HG02885 (cell line): ENCODE measurements around the gene GALNT17.

Experiments used
- ATAC-seq: cut with Tn5 transposase; IDR thresholded peaks from one replicate; pipeline ENCODE4 v1.9.1; 2021; ENCODE audit warnings: mild to moderate bottlenecking; ENCODE audit not compliant: unreplicated experiment, poor library complexity

Gene GALNT17

DNA sequence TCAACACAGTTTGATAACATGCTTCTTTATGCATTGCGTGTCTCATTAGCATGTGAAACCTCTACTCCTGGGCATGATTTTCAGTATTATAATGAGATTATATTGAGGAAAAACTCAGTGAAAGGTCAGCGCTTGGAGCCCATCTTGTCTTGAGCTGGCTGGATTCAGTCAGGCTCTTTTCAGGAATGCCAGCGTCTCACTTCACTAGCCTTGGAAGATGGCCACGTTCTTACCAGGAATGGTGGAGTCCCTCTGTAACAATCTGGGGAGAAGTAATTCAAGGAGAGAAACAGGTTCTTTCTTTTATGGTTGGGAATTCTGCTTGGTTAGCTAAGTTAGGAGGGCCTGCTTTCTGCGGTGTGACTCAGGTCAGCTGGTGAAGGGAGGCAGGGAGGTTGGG lies 241.0 kb downstream of the GALNT17 start:
- ATAC-seq = no peak

GRCh38 chr7:71377062-71377461 lies 245.1 kb downstream of the GALNT17 start:
- no peak for ATAC-seq

DNA sequence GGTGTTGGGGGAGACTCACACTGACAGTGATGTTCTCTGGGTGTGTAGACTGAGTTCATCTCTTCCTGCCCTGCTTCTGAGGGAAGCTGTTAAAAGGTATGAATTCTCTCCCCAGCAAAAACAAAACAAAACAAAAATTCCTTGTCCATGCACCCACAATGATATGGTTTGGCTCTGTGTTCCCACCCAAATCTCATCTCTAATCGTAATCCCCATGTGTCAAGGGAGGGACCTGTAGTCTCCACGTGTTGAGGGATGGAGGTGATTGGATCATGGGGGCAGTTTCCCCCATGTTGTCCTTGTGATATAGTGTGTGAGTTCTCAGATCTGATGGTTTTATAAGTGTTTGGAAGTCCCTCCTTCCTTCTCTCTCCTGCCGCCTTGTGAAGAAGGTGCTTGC lies 245.5 kb downstream of the GALNT17 start:
- no peak for ATAC-seq

GRCh38 chr7:71384094-71384493 lies 252.2 kb downstream of the GALNT17 start:
- no peak for ATAC-seq

GRCh38 chr7:71385330-71385729 lies 253.4 kb downstream of the GALNT17 start:
- no peak for ATAC-seq

- ATAC-seq = no peak
Measured at GRCh38 chr7:71386152-71386785, 254.3 kb downstream of the GALNT17 start.

DNA sequence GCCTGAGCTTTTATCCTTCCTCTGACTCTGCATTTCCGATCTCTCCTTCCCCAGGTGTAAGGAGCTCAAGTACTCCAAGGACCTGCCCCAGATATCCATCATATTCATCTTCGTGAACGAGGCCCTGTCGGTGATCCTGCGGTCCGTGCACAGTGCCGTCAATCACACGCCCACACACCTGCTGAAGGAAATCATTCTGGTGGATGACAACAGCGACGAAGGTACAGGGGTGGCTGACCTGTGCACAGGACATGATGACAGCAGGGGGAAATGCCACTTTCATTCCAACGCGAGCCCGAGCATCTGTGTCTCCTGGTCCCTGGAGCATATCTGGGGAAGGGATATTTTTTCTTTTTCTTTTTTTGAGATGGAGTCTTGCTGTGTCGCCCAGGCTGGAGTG lies 256.2 kb downstream of the GALNT17 start:
- ATAC-seq = no peak

GRCh38 chr7:71389976-71390375 lies 258.0 kb downstream of the GALNT17 start:
- ATAC-seq = no peak

- no peak for ATAC-seq
Measured at GRCh38 chr7:71393661-71394060, 261.7 kb downstream of the GALNT17 start.

GRCh38 chr7:71402684-71403083 lies 270.7 kb downstream of the GALNT17 start:
- ATAC-seq = no peak

DNA sequence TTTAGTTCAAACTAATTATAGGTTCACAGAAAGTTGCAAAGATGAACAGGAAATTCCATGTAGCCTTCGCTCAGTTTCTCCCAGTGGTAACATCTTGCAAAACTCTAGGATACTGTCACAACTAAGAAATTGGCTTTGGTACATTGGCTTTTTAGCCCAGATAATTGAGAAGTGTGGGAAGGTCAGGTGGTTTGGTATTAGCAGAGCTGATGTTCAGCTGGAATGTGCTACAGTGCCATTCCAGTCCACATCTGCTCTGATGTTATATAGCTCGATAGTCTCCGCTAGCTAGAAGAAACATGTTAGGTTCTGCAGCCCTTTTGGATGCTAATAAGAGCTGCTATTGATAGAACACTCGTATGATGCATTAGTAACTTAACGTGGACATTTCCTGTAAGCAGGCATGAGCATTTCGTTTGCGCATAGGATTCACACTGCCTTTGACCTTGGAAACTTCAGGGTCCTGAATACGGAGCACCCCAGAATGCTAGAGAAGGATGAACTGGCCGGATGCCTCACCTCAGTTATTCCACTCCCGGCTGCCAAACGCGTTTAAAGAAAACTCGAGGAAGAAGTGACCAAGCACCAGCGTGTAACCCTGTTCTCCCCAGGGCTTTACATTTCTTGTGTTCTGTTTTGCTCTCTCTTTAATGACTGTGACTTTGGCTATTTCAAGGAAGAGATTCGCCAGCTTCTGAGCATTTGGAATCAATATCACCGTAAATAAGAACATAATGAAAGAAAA lies 271.4 kb downstream of the GALNT17 start:
- no peak for ATAC-seq

GRCh38 chr7:71404726-71405345 lies 272.9 kb downstream of the GALNT17 start:
- no peak for ATAC-seq

DNA sequence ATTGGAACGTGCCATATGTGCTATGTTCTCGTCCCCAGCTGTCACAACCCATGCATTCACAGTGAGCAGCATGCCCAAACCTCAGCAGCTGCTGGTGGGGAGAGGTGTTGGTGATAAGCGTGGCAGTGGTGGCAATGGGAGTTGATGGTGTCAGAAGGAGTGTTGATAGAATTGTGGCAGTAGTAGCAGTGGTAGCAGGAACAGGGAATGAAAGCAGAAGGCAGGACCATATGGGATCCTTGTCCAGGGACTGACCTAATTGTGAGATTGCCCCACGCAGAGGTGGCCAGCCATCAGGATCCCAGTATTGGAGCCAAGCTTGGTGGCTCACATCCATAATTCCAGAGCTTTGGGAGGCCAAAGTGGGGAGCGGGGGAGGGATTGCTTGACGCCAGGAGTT lies 276.3 kb downstream of the GALNT17 start:
- no peak for ATAC-seq

DNA sequence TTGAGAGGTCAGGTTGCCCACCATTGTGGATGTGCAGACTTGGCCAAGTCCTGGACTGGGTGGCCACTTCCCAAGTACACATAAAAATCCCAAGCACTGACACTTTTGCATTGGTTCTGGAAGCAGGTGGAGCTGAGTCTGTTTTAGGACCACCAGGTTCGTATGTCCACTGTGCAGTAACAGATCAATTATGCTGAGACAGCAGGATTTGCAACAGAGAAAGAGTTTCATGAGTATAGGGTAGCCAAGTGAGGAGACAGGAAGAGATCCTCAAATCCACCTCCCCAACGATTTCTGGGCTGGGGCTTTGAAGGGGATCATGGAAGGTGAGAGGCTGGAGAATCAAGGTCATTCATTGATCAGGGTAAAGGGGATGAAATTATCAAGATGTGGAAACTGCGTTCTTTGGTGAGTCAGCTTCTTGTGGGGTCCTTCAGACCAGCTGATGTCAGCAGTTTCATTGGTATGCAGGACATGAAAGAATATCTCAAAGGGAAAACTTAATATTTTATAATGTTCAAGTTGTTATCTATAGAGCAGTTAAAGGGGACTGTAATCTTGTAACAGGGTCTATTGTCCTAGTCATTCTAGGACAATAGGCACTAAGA lies 277.7 kb downstream of the GALNT17 start:
- no peak for ATAC-seq

DNA sequence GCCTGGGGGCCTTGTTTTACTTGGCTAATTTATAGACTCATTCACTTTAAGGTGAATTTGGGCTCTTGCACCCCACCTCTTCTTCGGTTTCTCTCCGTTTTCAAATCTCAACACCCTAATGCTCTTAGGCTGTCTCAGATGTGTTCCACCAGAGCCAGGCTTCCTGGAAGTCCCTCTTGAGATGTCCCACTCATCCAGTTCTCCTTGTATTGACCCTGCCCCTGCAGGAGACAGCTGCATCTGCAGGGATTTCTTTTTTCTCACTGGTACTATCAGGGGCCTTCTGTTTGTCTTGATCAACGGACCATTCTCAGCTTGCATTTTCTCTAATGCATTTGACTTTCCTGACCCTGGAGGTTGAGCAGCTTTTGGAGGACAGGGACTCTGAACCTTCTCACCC lies 279.5 kb downstream of the GALNT17 start:
- no peak for ATAC-seq

- no peak for ATAC-seq
Measured at GRCh38 chr7:71414490-71414889, 282.5 kb downstream of the GALNT17 start.

GRCh38 chr7:71419546-71420337 lies 287.8 kb downstream of the GALNT17 start:
- no peak for ATAC-seq

DNA sequence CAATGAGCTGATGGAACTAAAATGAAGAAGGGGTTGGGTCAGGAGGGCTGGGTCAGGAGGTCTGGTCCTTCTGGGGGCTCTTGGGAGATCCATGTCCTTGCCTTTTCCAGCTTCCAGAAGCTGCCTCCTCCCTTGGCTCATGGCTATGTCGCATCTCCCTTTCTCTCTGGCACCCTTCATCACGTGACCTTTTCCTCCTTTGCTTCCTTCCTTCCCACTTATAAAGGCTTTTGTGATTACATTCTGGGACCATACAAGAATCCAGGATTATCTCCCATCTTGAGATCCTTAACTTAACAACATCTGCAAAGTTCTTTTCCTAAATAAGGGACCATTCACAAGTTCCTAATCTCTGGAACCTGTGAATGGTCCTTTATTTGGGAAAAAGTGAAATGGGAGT lies 290.2 kb downstream of the GALNT17 start:
- no peak for ATAC-seq

DNA sequence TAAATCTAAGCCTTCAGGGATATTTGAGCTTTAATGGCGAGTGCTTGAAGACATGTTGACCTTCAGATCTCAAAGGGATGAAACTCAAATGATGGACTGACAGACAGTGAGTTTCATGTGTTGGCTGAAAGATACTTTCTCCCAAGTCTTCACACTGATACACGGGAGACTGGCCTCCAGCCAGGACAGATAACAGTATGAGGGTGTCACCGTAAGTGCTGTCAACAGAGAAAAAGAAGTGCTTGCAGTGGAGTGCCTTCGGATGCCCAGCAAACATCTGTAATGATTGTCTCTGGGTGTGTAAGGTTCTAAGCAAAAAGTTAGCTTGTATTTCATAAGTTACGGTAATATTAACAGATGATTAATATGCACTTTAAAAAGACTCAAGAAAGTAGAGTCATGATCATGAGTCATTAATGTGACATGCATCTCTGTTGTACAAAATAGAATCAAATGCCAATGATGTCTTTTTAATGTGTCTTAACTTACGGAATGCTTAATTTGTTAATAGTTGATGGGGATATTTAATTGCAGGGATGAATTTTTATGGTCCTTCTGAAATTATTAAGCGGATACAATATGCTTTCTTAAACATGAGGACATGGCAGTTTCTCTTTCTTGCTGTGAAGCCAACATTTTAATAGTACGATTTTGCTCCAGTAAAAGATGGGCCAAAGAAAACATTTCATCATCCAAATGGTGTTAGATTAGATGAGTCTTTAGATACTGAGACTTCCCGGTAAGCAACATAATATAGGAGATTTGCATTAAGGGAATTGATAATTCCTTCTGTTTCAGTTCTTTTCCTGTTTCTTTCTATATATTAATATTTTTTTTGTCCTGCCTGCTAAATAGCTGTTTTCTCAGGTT lies 292.5 kb downstream of the GALNT17 start:
- no peak for ATAC-seq

GRCh38 chr7:71429083-71429482 lies 297.1 kb downstream of the GALNT17 start:
- no peak for ATAC-seq
